HEK293 (cell line): Measurements from ENCODE around the gene TINCR.

Experiments used
- CTCF ChIA-PET: fragments of 350-600 bp; formaldehyde crosslinking; extraction: SDS; loops from one replicate; lab custom pipeline; 2021; ENCODE audit warnings: antibody characterized with exemption; lab: Yijun Ruan, JAX
- POLR2A ChIA-PET: fragments of 300-600 bp; formaldehyde crosslinking; extraction: SDS; loops from one replicate; lab custom pipeline; 2020; ENCODE audit warnings: antibody characterized with exemption, inconsistent platforms; lab: Yijun Ruan, JAX
- H3K27ac ChIP-seq: fragments of 200-500 bp; sonication (Bioruptor generic); 2 replicates; pipeline ENCODE4 v1.5.1; 2014; ENCODE audit warnings: low read depth, low read length, control low read depth, inconsistent platforms; ENCODE audit errors: extremely low read depth
- H3K36me3 ChIP-seq, 2 experiments: fragments of 200-500 bp in 1 of 2; sonication (Bioruptor generic) in 1 of 2; 1 replicate in 1 of 2; 2 replicates in 1 of 2; pipeline ENCODE4 v1.5.1; 2014 to 2017; ENCODE audit warnings: inconsistent platforms in 2 of 2, low read length in 2 of 2; ENCODE audit not compliant: control insufficient read depth in 2 of 2, insufficient read depth in 1 of 2
- H3K4me1 ChIP-seq: fragments of 200-500 bp; sonication (Bioruptor generic); 2 replicates; pipeline ENCODE4 v1.5.1; 2014; ENCODE audit warnings: mild to moderate bottlenecking, low read length, inconsistent platforms; ENCODE audit not compliant: control insufficient read depth, insufficient read depth
- H3K4me3 ChIP-seq: 2 replicates; pipeline ENCODE4 v1.5.1; 2011; ENCODE audit warnings: low read depth, mild to moderate bottlenecking, control low read depth, low read length, moderate library complexity
- H3K9me3 ChIP-seq: fragments of 200-500 bp; sonication (Bioruptor generic); 2 replicates; pipeline ENCODE4 v1.5.1; 2014; ENCODE audit warnings: low read depth, low read length, inconsistent platforms; ENCODE audit not compliant: control insufficient read depth, insufficient read depth
- BCL11B ChIP-seq: fragments of 450-650 bp; formaldehyde crosslinking; IDR thresholded peaks from 2 replicates; pipeline ENCODE4 v1.5.1; 2016; ENCODE audit warnings: low read depth, missing biosample characterization, missing genetic modification characterization
- GLIS1 ChIP-seq: fragments of 450-650 bp; formaldehyde crosslinking; IDR thresholded peaks from 2 replicates; pipeline ENCODE4 v1.5.1; 2016; ENCODE audit warnings: missing biosample characterization, missing genetic modification characterization
- GLIS2 ChIP-seq: fragments of 450-650 bp; formaldehyde crosslinking; IDR thresholded peaks from 2 replicates; pipeline ENCODE4 v1.5.1; 2016; ENCODE audit warnings: missing biosample characterization, missing genetic modification characterization
- KLF1 ChIP-seq: fragments of 450-650 bp; formaldehyde crosslinking; IDR thresholded peaks from 2 replicates; pipeline ENCODE4 v1.5.1; 2016; ENCODE audit warnings: missing biosample characterization, missing genetic modification characterization
- ZBTB48 ChIP-seq: fragments of 450-650 bp; formaldehyde crosslinking; IDR thresholded peaks from 2 replicates; pipeline ENCODE4 v1.5.1; 2016; ENCODE audit warnings: missing biosample characterization, missing genetic modification characterization
- ZNF174 ChIP-seq: fragments of 450-650 bp; formaldehyde crosslinking; IDR thresholded peaks from 2 replicates; pipeline ENCODE4 v1.5.0; 2017; ENCODE audit warnings: missing biosample characterization, mild to moderate bottlenecking, missing genetic modification characterization
- ZNF266 ChIP-seq: fragments of 450-650 bp; formaldehyde crosslinking; IDR thresholded peaks from 2 replicates; pipeline ENCODE4 v1.5.1; 2016; ENCODE audit warnings: missing biosample characterization, missing genetic modification characterization, low read depth
- ZNF404 ChIP-seq: fragments of 450-650 bp; formaldehyde crosslinking; IDR thresholded peaks from 2 replicates; pipeline ENCODE4 v1.5.1; 2017; ENCODE audit warnings: missing biosample characterization, missing genetic modification characterization
- ZNF433 ChIP-seq: fragments of 450-650 bp; formaldehyde crosslinking; IDR thresholded peaks from 2 replicates; pipeline ENCODE4 v1.5.1; 2016; ENCODE audit warnings: missing biosample characterization, missing genetic modification characterization, low read depth
- ZNF561 ChIP-seq: fragments of 450-650 bp; IDR thresholded peaks from 2 replicates; pipeline ENCODE4 v1.5.1; 2018; ENCODE audit warnings: missing biosample characterization, missing genetic modification characterization, borderline replicate concordance
- ZNF623 ChIP-seq: fragments of 450-650 bp; formaldehyde crosslinking; IDR thresholded peaks from 2 replicates; pipeline ENCODE4 v1.5.1; 2016; ENCODE audit warnings: missing biosample characterization, missing genetic modification characterization
- ZNF626 ChIP-seq: fragments of 450-650 bp; sonication (Bioruptor Pico); formaldehyde crosslinking; IDR thresholded peaks from 2 replicates; pipeline ENCODE4 v1.5.1; 2018; ENCODE audit warnings: missing biosample characterization, missing genetic modification characterization, inconsistent platforms
- ZNF654 ChIP-seq: fragments of 450-650 bp; formaldehyde crosslinking; IDR thresholded peaks from 2 replicates; pipeline ENCODE4 v1.5.1; 2016; ENCODE audit warnings: low read depth, missing biosample characterization, missing genetic modification characterization
- ZNF76 ChIP-seq: fragments of 450-650 bp; formaldehyde crosslinking; IDR thresholded peaks from 2 replicates; pipeline ENCODE4; 2016; ENCODE audit warnings: low read depth, missing biosample characterization, missing genetic modification characterization, borderline replicate concordance
- ZSCAN16 ChIP-seq: fragments of 450-650 bp; formaldehyde crosslinking; IDR thresholded peaks from 2 replicates; pipeline ENCODE4 v1.5.1; 2016; ENCODE audit warnings: missing biosample characterization, missing genetic modification characterization
- TF ChIP-seq, protein P1 (sequence below): fragments of 450-650 bp; formaldehyde crosslinking; IDR thresholded peaks from 2 replicates; pipeline ENCODE4 v1.5.0; 2017; ENCODE audit warnings: missing biosample characterization, missing genetic modification characterization, borderline replicate concordance
- TF ChIP-seq, protein P2 (sequence below): fragments of 450-650 bp; formaldehyde crosslinking; IDR thresholded peaks from 2 replicates; pipeline ENCODE4 v1.5.1; 2016; ENCODE audit warnings: missing biosample characterization, missing genetic modification characterization
- TF ChIP-seq, protein P3 (sequence below): fragments of 450-650 bp; formaldehyde crosslinking; IDR thresholded peaks from 2 replicates; pipeline ENCODE4 v1.5.1; 2016; ENCODE audit warnings: missing biosample characterization, missing genetic modification characterization
- TF ChIP-seq, protein P4 (sequence below): fragments of 450-650 bp; formaldehyde crosslinking; IDR thresholded peaks from 2 replicates; pipeline ENCODE4 v1.5.1; 2016; ENCODE audit warnings: missing biosample characterization, missing genetic modification characterization
- TF ChIP-seq, protein P5 (sequence below): fragments of 450-650 bp; formaldehyde crosslinking; IDR thresholded peaks from 2 replicates; pipeline ENCODE4 v1.5.1; 2016; ENCODE audit warnings: missing biosample characterization, missing genetic modification characterization

TINCR gene

DNA sequence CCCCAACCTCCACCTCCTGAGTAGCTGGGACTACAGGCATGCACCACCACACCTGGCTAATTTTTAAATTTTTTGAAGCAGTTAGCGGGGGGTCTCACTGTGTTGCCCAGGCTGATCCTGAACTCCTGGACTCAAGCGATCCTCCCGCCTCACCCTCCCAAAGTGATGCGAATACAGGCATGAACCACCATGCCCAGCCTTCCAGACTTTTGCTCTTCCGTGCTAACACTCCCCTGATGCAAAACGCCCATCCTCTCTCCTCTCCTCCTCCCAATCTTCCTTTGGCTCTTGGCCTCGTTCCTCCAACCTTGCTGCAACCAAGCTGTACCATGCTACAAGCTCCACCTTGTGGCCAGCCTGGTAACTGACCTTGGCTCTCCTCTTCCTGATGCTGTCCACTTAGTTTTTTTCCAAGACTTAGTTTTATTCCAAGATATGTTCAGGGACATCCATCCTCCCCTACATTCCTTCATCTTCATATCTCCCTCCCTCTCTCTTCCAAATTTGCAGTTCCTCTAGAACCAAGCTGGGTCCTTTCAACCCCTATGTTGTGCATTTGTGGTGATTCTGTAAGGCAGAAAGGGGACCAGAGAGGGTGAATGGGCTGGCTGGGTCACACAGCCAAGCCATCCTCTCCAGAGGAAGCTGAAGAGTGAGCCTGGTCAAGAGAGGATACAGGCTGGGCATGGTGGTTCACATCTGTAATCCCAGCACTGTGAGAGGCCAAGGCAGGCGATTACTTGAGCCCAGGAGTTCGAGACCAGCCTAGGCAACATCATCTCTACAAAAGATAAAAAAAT lies 32.8 kb downstream of the TINCR start (continued):
- TF ChIP-seq, protein P1, sequence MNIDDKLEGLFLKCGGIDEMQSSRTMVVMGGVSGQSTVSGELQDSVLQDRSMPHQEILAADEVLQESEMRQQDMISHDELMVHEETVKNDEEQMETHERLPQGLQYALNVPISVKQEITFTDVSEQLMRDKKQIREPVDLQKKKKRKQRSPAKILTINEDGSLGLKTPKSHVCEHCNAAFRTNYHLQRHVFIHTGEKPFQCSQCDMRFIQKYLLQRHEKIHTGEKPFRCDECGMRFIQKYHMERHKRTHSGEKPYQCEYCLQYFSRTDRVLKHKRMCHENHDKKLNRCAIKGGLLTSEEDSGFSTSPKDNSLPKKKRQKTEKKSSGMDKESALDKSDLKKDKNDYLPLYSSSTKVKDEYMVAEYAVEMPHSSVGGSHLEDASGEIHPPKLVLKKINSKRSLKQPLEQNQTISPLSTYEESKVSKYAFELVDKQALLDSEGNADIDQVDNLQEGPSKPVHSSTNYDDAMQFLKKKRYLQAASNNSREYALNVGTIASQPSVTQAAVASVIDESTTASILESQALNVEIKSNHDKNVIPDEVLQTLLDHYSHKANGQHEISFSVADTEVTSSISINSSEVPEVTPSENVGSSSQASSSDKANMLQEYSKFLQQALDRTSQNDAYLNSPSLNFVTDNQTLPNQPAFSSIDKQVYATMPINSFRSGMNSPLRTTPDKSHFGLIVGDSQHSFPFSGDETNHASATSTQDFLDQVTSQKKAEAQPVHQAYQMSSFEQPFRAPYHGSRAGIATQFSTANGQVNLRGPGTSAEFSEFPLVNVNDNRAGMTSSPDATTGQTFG (tag by site-specific recombination): 0 out of 2 replicates have a peak, but pooled peaks have one; percentile 21
- TF ChIP-seq ZNF174 (tag by site-specific recombination): no peak
- TF ChIP-seq, protein P2, sequence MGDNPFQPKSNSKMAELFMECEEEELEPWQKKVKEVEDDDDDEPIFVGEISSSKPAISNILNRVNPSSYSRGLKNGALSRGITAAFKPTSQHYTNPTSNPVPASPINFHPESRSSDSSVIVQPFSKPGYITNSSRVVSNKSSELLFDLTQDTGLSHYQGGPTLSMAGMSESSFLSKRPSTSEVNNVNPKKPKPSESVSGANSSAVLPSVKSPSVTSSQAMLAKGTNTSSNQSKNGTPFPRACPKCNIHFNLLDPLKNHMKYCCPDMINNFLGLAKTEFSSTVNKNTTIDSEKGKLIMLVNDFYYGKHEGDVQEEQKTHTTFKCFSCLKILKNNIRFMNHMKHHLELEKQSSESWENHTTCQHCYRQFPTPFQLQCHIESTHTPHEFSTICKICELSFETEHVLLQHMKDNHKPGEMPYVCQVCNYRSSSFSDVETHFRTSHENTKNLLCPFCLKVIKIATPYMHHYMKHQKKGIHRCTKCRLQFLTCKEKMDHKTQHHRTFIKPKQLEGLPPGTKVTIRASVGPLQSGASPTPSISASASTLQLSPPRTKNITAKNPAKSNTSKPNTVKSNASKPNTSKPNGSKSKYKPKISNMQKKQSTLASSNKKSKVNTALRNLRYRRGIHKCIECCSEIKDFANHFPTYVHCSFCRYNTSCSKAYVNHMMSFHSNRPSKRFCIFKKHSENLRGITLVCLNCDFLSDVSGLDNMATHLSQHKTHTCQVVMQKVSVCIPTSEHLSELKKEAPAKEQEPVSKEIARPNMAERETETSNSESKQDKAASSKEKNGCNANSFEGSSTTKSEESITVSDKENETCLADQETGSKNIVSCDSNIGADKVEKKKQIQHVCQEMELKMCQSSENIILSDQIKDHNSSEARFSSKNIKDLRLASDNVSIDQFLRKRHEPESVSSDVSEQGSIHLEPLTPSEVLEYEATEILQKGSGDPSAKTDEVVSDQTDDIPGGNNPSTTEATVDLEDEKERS: peak; percentile 94
- no peak for TF ChIP-seq ZNF76 (tag by site-specific recombination)
- no peak for TF ChIP-seq ZNF626 (tag by site-specific recombination)
- no peak for TF ChIP-seq ZSCAN16

DNA sequence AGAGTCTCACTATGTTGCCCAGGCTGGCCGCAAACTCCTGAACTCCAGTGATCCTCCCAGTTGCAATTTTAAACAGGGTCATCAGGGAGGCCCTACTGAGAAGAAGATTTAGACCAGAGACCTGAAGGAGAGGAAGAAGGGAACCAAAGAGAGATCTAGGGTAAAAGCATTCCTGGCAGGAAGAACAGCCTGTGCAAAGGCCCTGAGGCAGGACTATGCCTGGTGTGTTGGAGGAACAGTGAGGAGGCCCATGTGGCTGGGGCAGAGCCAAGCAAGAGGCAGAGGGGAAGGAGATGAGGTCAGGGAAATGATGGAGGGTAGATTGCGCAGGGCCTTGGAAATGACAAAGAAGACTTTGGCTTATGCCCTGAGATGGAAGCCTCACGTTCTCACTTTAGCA lies 34.5 kb downstream of the TINCR start:
- ChIA-PET CTCF (no interaction called here), POLR2A (no interaction called here)

DNA sequence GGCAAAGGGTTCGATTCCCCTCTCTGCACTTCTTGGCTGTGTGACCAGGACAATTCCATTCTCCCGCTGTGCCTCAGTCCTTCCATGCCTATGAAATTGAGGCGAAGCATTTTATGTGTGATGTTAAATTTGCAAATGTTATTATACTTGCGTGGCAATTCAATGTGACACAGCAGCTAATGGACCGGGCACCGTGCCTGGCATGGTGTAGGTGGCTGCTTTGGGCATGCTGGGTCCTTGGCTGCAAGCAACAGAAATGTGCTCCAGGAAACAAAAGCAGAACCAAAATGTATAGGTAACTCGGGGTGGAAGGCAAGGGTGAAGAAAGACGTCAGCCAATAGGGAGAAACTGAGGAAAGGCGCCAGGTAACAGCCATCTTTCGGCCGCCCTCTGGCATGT lies 37.1 kb downstream of the TINCR start:
- no peak for TF ChIP-seq KLF1
- TF ChIP-seq ZNF654 (tag by site-specific recombination): no peak
- TF ChIP-seq ZNF433: no peak
- TF ChIP-seq, protein P3, sequence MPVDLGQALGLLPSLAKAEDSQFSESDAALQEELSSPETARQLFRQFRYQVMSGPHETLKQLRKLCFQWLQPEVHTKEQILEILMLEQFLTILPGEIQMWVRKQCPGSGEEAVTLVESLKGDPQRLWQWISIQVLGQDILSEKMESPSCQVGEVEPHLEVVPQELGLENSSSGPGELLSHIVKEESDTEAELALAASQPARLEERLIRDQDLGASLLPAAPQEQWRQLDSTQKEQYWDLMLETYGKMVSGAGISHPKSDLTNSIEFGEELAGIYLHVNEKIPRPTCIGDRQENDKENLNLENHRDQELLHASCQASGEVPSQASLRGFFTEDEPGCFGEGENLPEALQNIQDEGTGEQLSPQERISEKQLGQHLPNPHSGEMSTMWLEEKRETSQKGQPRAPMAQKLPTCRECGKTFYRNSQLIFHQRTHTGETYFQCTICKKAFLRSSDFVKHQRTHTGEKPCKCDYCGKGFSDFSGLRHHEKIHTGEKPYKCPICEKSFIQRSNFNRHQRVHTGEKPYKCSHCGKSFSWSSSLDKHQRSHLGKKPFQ: no peak
- TF ChIP-seq GLIS1 (tag by site-specific recombination): no peak
- TF ChIP-seq, protein P4, sequence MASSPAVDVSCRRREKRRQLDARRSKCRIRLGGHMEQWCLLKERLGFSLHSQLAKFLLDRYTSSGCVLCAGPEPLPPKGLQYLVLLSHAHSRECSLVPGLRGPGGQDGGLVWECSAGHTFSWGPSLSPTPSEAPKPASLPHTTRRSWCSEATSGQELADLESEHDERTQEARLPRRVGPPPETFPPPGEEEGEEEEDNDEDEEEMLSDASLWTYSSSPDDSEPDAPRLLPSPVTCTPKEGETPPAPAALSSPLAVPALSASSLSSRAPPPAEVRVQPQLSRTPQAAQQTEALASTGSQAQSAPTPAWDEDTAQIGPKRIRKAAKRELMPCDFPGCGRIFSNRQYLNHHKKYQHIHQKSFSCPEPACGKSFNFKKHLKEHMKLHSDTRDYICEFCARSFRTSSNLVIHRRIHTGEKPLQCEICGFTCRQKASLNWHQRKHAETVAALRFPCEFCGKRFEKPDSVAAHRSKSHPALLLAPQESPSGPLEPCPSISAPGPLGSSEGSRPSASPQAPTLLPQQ (tag by site-specific recombination): no peak
- no peak for TF ChIP-seq BCL11B
- TF ChIP-seq, protein P5, sequence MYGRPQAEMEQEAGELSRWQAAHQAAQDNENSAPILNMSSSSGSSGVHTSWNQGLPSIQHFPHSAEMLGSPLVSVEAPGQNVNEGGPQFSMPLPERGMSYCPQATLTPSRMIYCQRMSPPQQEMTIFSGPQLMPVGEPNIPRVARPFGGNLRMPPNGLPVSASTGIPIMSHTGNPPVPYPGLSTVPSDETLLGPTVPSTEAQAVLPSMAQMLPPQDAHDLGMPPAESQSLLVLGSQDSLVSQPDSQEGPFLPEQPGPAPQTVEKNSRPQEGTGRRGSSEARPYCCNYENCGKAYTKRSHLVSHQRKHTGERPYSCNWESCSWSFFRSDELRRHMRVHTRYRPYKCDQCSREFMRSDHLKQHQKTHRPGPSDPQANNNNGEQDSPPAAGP (tag by site-specific recombination): no peak
- no peak for TF ChIP-seq ZNF404 (tag by site-specific recombination)
- TF ChIP-seq ZBTB48 (tag by site-specific recombination): no peak
- TF ChIP-seq ZNF561 (tag by site-specific recombination): no peak
- no peak for TF ChIP-seq ZNF266 (tag by site-specific recombination)
- TF ChIP-seq GLIS2: no peak
- ChIA-PET POLR2A (no interaction called here), CTCF (interaction anchor here (1.0 kb wide), 1 partner anchor 9 kb away, joined by 3 read pairs; no protein-coding TSS in a partner anchor)
- no peaks in the 10 kb centered on the region for H3K4me1 ChIP-seq
- no peak overlapping the region for H3K4me3 ChIP-seq
- H3K36me3 ChIP-seq: no peaks in the 10 kb centered on the region
- H3K27ac ChIP-seq: no peak overlapping the region
- H3K9me3 ChIP-seq: no peaks in the 10 kb centered on the region

More for the DNA sequence above, 34.5 kb downstream of the TINCR start:
- Histone ChIP-seq H3K4me3 (no peak overlapping the region), H3K9me3 (no peaks in the 10 kb centered on the region), H3K4me1 (no peaks in the 10 kb centered on the region; the same call in 1 of the 2 replicates), H3K36me3 (no peaks in the 10 kb centered on the region), H3K27ac (no peak overlapping the region)
- TF ChIP-seq ZNF623 (tag by site-specific recombination): peak; percentile 94
- TF ChIP-seq, protein P4 (tag by site-specific recombination): no peak
